HG03064 (cell line): ENCODE measurements around the gene SAMM50.

Source experiments
- ATAC-seq: cut with Tn5 transposase; IDR thresholded peaks from one replicate; pipeline ENCODE4 v1.9.1; 2021; ENCODE audit warnings: low read depth; ENCODE audit not compliant: unreplicated experiment

SAMM50 gene

GRCh38 chr22:43955040-43955882, at the start of gene SAMM50:
Gene SAMM50, plus strand, starts transcription at chr22:43955442. Its CDS starts 136 bp downstream, at chr22:43955578.
- peak; percentile 86 for ATAC-seq

DNA sequence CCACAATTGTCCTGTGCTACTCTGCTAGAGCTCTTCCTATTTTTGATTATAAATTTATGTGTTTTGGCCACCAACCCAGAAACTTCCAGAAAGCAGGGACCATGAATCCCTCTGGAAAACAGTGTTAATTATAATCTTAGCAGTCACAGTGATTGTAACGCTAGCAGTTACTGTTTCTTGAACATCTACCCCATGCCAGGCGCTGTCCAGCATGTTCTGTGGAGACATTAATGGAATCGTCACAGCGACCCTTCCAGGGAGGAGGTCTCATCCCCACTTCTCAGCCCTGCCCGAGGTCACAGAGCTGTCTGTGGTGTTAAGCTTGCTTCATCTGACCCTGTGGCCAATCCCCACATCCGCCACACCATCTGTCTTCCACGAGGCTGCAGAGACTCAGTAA, 49.6 kb upstream of the SAMM50 start:
- no peak for ATAC-seq

DNA sequence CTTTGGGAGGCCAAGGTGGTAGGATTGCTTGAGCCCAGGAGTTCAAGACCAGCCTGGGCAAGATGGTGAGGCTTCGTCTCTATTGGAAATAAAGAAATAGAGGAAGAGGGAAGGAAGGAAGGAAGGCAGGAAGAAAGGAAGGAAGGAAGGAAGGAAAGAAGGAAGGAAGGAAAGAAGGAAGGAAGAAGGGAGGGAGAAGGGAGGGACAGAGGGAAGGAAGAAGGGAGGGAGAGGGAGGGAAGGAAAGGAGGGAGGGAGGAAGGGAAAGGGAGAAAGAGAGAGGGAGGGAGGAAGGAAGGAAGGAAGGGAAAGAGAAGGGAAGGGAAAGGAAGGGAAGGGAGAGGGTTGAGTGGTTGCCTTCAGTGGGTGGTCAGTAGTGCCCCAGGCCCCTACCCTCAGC, 45.5 kb upstream of the SAMM50 start:
- ATAC-seq, result no peak

- no peak for ATAC-seq
Observed at GRCh38 chr22:43910178-43910695, 45.0 kb upstream of the SAMM50 start.

GRCh38 chr22:43911351-43911750, 43.9 kb upstream of the SAMM50 start:
- no peak for ATAC-seq

DNA sequence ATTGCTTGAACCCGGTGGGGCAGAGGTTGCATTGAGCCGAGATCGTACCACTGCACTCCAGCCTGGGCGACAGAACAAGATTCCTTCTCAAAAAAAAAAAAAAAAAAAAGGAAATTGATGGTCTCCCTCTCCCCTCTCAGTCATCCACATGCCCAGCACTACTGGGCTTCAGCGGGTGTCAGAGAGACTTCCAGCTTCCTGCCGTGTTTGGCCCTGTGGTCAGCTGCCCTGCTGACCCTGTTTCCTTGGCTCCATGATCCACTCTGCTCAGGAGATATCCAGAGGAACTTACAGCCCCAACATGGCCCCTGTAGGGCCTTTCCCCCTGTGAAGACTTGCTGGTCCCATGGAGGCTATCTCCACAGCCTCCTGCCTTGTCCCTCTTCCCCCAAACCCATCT, 37.7 kb upstream of the SAMM50 start:
- no peak for ATAC-seq

DNA sequence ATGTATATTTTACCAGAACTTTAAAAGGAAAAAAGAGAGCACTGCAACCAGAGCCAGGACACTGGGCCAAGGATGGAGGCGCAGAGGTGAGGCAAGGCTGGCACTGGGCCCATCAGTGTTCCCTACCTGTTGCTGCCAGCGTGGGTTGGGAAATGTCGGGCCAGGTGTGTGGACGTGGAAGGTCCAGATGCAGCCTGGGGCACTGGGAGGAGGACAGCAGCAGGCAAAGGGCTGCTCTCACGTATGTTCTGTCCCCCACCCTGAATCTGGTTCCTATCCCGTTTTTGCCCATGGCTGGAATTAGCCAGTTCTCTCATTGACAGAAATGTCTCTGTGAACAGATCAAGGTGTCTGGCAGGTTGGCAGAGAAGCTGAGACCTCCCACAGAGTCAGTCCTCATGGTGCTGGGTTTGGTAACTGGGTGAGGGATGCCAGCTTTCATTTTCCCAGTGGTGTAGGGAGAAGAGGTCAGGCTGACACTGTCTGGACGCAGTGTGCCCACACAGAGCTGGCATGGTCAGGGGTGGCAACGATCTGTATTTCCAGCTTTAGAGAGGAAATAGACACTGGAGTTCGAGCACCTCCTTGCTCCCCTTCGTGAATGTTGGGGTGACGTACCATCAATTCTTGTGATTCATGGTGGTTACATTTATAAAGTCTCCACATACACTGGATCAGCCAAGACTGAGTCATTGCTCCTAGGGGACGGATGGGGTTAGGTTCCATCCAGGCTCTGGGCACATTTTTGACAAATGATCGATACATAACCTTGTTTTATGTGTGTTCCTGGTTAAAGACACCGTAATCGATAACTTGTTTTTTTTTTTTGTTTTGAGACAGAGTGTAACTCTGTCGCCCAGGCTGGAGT, 35.9 kb upstream of the SAMM50 start:
- ATAC-seq, result no peak

DNA sequence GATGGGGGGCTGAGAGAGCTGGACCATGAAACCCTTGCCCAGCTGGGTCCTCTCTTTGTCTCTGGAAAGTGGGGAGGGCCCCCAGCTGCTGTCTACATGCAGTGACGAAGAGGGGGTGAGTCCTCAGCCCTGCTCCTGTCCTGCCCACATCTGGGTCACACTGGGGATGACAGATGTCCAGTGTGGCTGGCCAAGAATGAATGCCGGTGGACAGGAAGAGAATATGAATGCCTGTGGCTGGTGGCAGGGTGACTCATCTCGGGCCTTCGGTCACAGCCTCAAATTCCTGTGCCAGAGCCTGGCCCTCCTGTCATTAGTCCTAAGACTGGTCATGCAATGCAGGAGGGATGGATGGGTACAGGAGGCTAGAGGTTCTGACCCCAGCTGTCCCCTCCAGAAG, 33.9 kb upstream of the SAMM50 start:
- no peak for ATAC-seq

DNA sequence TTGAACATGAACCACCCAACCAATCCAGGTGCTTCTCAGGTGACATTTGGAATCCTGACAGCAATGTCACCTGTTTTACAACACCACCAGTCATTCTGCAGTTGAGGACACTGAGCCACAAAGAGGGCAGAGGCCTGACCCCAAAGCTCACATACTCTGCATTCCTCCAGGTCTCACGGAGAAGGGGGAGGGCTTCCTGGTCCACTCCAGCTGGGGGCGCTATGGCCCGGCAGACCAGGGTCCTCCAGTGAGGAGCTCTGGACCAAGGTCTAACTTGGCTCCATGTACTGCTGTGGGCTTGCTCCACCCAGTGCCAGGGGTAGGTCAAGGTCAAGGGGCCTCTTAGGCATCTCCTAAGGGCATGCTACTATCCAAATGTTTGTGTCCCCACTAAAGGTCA, 33.1 kb upstream of the SAMM50 start:
- no peak for ATAC-seq

DNA sequence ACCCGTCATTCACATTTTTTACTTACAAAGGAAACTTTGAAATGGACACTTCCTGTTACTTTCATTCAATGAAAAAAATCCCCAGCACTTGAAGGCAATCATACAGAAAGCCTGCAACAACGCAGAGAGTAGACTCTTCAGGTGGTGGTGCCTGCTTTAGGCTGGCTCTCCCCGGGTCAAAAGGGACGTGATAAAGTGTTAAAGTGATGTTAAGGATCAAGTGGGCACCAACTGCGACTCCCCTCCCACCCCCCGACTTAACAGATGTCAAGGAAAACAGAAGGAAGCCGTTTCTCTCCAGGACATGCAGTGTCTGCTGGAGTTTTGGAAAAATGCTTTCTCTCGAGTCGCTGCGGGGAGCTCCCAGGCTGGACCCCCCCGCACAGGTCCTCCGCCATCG, 32.1 kb upstream of the SAMM50 start:
- no peak for ATAC-seq

- ATAC-seq, result no peak
Observed at GRCh38 chr22:43923631-43924464, 31.4 kb upstream of the SAMM50 start, which contains the start of gene PNPLA3. Gene PNPLA3, plus strand, starts transcription at chr22:43923805. Its CDS starts 107 bp downstream, at chr22:43923912.

DNA sequence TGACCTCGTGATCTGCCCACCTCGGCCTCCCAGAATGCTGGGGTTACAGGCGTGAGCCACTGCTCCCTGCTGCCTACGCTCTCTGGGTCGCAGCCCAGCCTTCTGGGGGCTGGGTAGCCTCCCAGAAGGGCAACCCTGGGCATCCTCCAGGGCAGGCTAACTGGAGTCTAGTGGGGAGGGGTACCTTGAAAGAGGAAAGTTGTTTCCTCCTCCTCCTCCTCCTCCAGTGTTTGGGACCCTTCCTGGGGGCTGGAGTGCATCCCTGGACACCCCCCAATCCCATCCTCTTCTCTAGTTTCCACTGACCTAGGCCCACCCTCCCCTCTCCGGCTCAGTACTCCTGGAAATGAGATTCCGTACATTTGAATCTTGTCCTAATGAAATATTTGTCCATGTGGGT, 30.4 kb upstream of the SAMM50 start:
- no peak for ATAC-seq

GRCh38 chr22:43925433-43926348, 29.6 kb upstream of the SAMM50 start:
- ATAC-seq, result no peak

- no peak for ATAC-seq
Observed at GRCh38 chr22:43926349-43926710, 28.9 kb upstream of the SAMM50 start.

DNA sequence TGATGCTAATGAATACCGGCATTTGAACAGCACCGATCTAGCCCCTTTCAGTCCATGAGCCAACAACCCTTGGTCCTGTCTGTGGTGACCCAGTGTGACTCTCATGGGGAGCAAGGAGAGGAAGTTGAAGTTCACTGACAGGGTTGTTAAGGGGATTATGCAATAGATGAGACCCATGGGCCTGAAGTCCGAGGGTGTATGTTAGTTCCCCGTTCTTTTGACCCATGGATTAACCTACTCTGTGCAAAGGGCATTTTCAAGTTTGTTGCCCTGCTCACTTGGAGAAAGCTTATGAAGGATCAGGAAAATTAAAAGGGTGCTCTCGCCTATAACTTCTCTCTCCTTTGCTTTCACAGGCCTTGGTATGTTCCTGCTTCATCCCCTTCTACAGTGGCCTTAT, 26.8 kb upstream of the SAMM50 start:
- ATAC-seq, result no peak

DNA sequence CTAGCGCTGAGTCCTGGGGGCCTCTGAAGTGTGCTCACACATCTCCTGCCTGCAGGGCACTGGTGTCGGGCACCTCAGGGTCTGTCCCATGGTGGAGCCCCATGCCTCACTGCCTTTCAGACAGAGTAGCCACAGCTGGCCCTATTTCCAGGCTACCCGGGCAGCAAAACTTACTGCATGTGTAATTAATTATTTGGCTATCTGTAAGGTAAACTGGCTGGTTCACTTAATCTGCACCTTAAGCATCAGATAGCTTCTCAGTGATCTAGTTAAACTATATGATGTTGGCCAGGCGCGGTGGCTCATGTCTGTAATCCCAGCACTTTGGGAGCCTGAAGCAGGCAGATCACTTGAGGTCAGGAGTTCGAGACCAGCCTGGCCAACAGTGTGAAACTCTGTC, 26.3 kb upstream of the SAMM50 start:
- no peak for ATAC-seq

GRCh38 chr22:43931771-43932170, 23.5 kb upstream of the SAMM50 start:
- ATAC-seq, result no peak

DNA sequence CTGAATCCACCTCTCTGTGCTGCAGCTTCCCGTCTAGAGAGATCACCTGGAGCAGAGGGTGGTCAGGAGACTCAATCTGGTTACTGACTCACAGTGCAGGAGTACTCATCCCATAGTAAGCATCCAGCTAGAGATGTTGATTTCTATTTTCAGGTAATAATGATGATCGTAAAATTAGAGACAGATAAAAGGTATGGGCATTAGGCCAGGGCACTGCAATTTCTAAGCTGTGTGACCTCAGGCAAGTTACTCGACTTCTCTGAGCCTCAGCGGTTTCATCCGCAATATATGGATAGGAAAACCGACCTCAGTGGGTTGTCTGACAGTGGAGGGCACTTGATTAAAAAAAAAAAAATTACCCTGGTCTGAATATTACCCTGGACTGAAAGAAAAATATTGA, 13.8 kb upstream of the SAMM50 start:
- ATAC-seq, result no peak

DNA sequence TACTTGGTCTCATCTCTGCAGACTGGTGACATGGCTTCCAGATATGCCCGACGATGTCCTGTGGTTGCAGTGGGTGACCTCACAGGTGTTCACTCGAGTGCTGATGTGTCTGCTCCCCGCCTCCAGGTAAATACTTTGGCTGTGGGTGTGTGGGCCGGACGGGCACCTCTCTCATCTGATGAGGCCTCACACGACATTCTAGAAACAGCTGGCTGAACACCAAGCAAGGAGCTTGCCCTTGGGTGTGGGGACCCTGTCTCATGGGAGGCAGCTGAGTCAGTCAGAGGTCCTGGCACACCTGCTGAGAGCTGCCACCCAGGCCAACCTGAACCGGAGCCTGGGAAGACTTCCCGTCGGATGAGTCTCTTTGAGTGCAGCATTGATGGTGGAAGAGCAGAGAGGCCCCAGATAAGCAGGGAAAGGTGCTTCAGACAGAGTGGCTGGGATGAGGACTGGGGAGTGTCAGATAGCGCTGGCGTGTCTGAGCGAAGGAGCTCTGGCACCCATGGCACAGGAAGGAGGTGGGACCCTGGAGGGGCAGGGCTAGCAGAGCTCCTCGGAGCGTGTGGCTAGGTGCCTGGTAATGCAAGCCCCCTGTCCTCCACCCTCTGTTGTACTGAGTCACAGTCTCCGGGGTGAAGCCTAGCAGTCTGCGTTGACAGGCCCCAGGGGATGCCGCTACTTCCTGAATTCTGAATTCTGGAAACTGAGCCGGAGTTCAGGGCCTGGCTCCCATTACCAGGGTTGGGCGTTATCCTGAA, 10.4 kb upstream of the SAMM50 start:
- no peak for ATAC-seq
